Sigmoid colon (tissue), 7 donors: ENCODE measurements around the gene ADCK1. TPM values are rescaled to one million over a fixed set of nuclear protein-coding genes. Genes with fewer than 3 reads are reported as not detected.
"Not testable (repeated sequence)": the region's sequence is repeated elsewhere in the genome, so short reads cannot be mapped to it uniquely, and the experiment has no call there.

Source experiments
- DNase-seq: peaks from one replicate; pipeline ENCODE4 v3.0.0-alpha.2; 2019
- H3K27ac ChIP-seq, 4 donors: fragments of 200-600 bp; sonication (generic); one replicate each; pipeline ENCODE4 v1.5.1; 2016 to 2019; ENCODE audit warnings: mild to moderate bottlenecking in 1 of 4
- H3K27me3 ChIP-seq, 3 donors: fragments of 200-600 bp; sonication (generic); one replicate each; pipeline ENCODE4 v1.5.1; 2019; ENCODE audit warnings: mild to moderate bottlenecking in 1 of 3
- H3K36me3 ChIP-seq, 4 donors: fragments of 200-600 bp; sonication (generic); one replicate each; pipeline ENCODE4 v1.5.1; 2016 to 2019
- H3K4me1 ChIP-seq, 4 donors: fragments of 200-600 bp; sonication (generic); one replicate each; pipeline ENCODE4 v1.5.1; 2017 to 2019
- H3K4me3 ChIP-seq, 4 donors: fragments of 200-600 bp; sonication (generic); one replicate each; pipeline ENCODE4 v1.5.1; 2017 to 2019; ENCODE audit warnings: mild to moderate bottlenecking in 2 of 4, moderate library complexity in 1 of 4
- H3K9me3 ChIP-seq, 4 donors: fragments of 200-600 bp in 3 of 4; sonication (generic) in 3 of 4; one replicate each; pipeline versions ENCODE4 v1.5.1 to v1.6.1; 2013 to 2019
- EP300 ChIP-seq, 4 donors: sonication (generic); formaldehyde crosslinking; IDR thresholded peaks; one replicate each; pipeline ENCODE4 v1.6.1; 2017; ENCODE audit warnings: antibody characterized with exemption in 4 of 4
- POLR2A ChIP-seq, 2 donors: fragments of 450-650 bp; IDR thresholded peaks; one replicate each; pipeline ENCODE4 v1.6.1; 2016; ENCODE audit warnings: antibody characterized with exemption in 2 of 2, mild to moderate bottlenecking in 2 of 2, moderate library complexity in 2 of 2
- POLR2AphosphoS5 ChIP-seq, 4 donors: sonication (generic); formaldehyde crosslinking; IDR thresholded peaks; one replicate each; pipeline ENCODE4 v1.6.1; 2017; ENCODE audit warnings: antibody characterized with exemption in 4 of 4
- WGBS, 2 donors: extraction: QIAGEN DNeasy Blood & Tissue Kit; methylation state at CpG; one replicate each; pipeline ENCODE4 v1.1.7; 2013; 5-methylcytosine and 5-hydroxymethylcytosine counted together
- intact Hi-C: fragments of 100-400 bp; cut with DNase I; formaldehyde crosslinking; loops from one replicate; pipeline ENCODE4 v1.15.1; 2023
- polyA plus RNA-seq, 3 donors: library from polyadenylated mRNA; stranded (reverse); fragments of 200-250 nt; gene quantifications; one replicate each; pipeline ENCODE4 v1.2.3, GENCODE V29; 2013
- total RNA-seq, 4 donors: library from RNA; depleted of rRNA; stranded (reverse); fragments of >200 nt; gene quantifications; one replicate each; pipeline ENCODE4 v1.1.0, GENCODE V29; 2016
- TF ChIP-seq, protein P1 (sequence below), 4 experiments: fragments of 450-650 bp in 3 of 4; fragments of 200-600 bp in 1 of 4; IDR thresholded peaks; one replicate each; pipeline ENCODE4 v1.5.1; 2016 to 2019; ENCODE audit warnings: antibody characterized with exemption in 4 of 4, mild to moderate bottlenecking in 3 of 4, moderate library complexity in 2 of 4
- donor health status: healthy with polysubstance abuse.
- donor health status: Bipolar disorder and iron deficiency.
- donor health status: healthy.

ADCK1 gene
- total and polyA plus RNA-seq, 7 donors: 3.5 to 19.4 (median 5.7) TPM

DNA sequence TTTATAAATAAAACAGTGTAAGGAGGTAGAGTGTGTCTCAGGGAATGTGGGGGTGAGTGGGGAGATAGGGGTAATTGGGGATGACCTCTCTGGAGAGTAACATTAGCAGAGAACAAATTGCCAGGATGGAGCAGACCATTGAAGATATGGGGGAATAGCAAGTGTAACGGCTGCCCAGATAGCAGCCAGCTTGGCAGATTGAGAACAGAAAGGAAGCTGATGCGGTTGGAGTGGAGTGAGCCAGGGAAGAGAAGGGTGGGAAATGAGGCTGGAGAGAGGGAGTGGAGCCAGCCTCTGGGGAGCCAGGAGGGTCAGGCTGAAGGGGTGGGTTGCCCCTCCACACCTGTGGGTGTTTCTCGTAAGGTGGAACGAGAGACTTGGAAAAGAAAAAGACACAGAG is 5.6 kb upstream of the ADCK1 start:
- H3K27me3 ChIP-seq: no peaks in the 10 kb centered on the region
- intact Hi-C loops: no loop called here
- peaks cover 0 to 2% (median 0%) of the 10 kb centered on the region in 4 donors for H3K4me1 ChIP-seq
- H3K36me3 ChIP-seq: no peaks in the 10 kb centered on the region
- H3K9me3 ChIP-seq: no peaks in the 10 kb centered on the region
- H3K27ac ChIP-seq: no peak overlapping the region
- DNase-seq: no peak
- TF ChIP-seq POLR2AphosphoS5 (IDR thresholded peaks at IDR 0.05): no peak
- TF ChIP-seq POLR2A (IDR thresholded peaks at IDR 0.05): no peak
- TF ChIP-seq EP300 (IDR thresholded peaks at IDR 0.05): no peak
- TF ChIP-seq, protein P1, sequence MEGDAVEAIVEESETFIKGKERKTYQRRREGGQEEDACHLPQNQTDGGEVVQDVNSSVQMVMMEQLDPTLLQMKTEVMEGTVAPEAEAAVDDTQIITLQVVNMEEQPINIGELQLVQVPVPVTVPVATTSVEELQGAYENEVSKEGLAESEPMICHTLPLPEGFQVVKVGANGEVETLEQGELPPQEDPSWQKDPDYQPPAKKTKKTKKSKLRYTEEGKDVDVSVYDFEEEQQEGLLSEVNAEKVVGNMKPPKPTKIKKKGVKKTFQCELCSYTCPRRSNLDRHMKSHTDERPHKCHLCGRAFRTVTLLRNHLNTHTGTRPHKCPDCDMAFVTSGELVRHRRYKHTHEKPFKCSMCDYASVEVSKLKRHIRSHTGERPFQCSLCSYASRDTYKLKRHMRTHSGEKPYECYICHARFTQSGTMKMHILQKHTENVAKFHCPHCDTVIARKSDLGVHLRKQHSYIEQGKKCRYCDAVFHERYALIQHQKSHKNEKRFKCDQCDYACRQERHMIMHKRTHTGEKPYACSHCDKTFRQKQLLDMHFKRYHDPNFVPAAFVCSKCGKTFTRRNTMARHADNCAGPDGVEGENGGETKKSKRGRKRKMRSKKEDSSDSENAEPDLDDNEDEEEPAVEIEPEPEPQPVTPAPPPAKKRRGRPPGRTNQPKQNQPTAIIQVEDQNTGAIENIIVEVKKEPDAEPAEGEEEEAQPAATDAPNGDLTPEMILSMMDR (IDR thresholded peaks at IDR 0.05): no peak
- no peak overlapping the region for H3K4me3 ChIP-seq
- WGBS, 2 donors: 77% methylated on average over 4 of the region's 4 CpGs

DNA sequence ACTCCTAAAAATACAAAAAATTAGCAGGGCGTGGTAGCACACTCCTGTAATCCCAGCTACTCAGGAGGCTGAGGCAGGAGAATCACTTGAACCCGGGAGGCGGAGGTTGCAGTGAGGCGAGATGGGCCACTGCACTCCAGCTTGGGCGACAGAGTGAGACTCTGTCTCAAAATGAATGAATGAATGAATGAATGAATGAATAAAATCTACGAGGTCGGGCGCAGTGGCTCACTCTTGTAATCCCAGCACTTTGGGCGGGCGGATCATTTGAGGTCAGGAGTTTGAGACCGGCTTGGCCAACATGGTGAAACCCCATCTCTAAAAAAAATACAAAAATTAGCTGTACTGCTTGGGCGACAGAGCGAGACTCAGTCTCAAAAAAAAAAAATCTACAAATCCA is 453 bp upstream of the ADCK1 start:
- H3K9me3 ChIP-seq, intact Hi-C loops, H3K27me3 ChIP-seq, H3K36me3 ChIP-seq, DNase-seq: not testable (repeated sequence)
- Histone ChIP-seq H3K4me1 (peaks cover 0 to 15% (median 3%) of the 10 kb centered on the region in 4 donors), H3K4me3 (peak overlapping the region; percentile 67 to 96 (median 78)), H3K27ac (peak overlapping the region; percentile 86 to 93 (median 90))
- 66 to 71% methylated on average over 13 of the region's 13 CpGs for WGBS, 2 donors

DNA sequence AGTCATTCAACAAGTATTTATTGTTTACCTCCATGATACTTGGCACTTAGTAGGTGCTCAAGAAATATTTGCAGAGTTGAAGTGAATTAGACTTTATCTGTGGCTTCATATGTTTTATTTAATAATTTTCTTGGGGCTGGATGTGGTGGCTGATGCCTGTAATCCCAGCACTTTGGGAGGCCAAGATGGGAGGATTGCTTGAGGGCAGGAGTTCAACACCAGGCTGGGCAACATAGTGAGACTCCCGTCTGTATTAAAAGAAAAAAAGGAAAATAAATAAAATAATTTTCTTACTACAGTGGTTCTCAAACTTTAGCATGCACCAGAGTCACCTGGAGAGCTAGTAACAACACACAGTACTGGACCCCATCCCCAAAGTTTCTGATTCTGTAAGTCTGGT is 905 bp downstream of the ADCK1 start:
- no peaks in the 10 kb centered on the region for H3K9me3 ChIP-seq
- intact Hi-C loops: loop anchor here (1.0 to 10.0 kb wide), 2 partner anchors 40 to 156 kb away; partner anchors contain the start of gene SNW1
- TF ChIP-seq POLR2A (IDR thresholded peaks at IDR 0.05): no peak
- TF ChIP-seq, protein P1 (IDR thresholded peaks at IDR 0.05): no peak
- TF ChIP-seq POLR2AphosphoS5 (IDR thresholded peaks at IDR 0.05): no peak
- no peak for TF ChIP-seq EP300 (IDR thresholded peaks at IDR 0.05)
- H3K36me3 ChIP-seq: no peaks in the 10 kb centered on the region
- peak overlapping the region; percentile 67 to 96 (median 78) for H3K4me3 ChIP-seq
- DNase-seq: no peak
- 85 to 96% methylated on average over 1 of the region's 1 CpG for WGBS, 2 donors
- H3K27me3 ChIP-seq: no peaks in the 10 kb centered on the region
- H3K4me1 ChIP-seq: peaks cover 0 to 15% (median 3%) of the 10 kb centered on the region in 4 donors
- peak overlapping the region; percentile 86 to 93 (median 90) for H3K27ac ChIP-seq

DNA sequence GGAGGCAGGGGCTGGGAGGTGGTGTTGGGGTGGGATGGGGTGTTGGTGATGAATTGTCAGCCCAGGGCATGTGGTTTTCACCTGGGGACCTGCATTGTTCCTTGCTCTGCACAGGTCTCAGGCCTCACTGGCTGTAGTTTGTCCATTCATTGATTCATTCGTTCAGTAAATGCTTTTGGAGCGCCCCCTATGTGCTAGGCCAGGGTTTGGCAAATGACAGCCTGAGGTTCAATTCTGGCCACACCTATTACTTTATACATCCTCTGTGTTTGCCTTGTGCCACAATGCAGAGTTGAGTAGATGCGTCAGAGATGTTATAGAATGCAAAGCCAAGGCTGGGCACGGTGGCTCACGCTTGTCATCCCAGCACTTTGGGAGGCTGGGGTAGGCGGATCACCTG is 4.7 kb downstream of the ADCK1 start:
- TF ChIP-seq POLR2AphosphoS5 (IDR thresholded peaks at IDR 0.05) (no peak), EP300 (IDR thresholded peaks at IDR 0.05) (no peak), POLR2A (IDR thresholded peaks at IDR 0.05) (no peak)
- TF ChIP-seq, protein P1 (IDR thresholded peaks at IDR 0.05): no peak
- no peak for DNase-seq
- Histone ChIP-seq H3K27me3 (no peaks in the 10 kb centered on the region), H3K4me1 (peaks cover 0 to 11% (median 3%) of the 10 kb centered on the region in 4 donors), H3K27ac (no peak overlapping the region), H3K9me3 (no peaks in the 10 kb centered on the region), H3K4me3 (no peak overlapping the region), H3K36me3 (no peaks in the 10 kb centered on the region)
- intact Hi-C loops: loop anchor here (10.0 kb wide), 1 partner anchor 160 kb away; no protein-coding TSS in a partner anchor
- WGBS, 2 donors: 30 to 52% methylated on average over 6 of the region's 6 CpGs

DNA sequence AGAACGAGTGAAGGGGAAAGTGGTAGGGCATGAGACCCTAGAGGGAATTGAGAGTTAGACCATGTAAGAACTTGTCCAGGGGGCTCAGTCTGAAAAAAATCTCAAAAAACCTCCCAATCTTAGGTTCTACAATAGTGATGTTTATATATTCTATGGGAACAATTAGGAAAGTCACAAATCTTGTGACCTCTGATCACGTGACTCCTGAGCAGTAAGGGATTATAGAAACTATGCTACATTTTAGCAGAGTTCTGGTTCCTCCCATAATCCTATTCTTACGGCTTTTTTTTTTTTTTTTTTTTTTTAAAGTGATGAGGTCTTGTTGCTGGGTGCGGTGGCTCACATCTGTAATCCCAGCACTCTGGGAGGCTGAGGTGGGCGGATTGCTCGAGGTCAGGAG is 5.8 kb downstream of the ADCK1 start:
- Histone ChIP-seq H3K4me1 (peaks cover 0 to 5% (median under 1%) of the 10 kb centered on the region in 4 donors), H3K27me3 (no peaks in the 10 kb centered on the region), H3K9me3 (no peaks in the 10 kb centered on the region), H3K36me3 (no peaks in the 10 kb centered on the region), H3K27ac (no peak overlapping the region), H3K4me3 (no peak overlapping the region)
- 89 to 91% methylated on average over 6 of the region's 6 CpGs for WGBS, 2 donors
- DNase-seq: no peak
- intact Hi-C loops: loop anchor here (10.0 kb wide), 1 partner anchor 161 kb away; no protein-coding TSS in a partner anchor
- TF ChIP-seq POLR2AphosphoS5 (IDR thresholded peaks at IDR 0.05) (no peak), EP300 (IDR thresholded peaks at IDR 0.05) (no peak), POLR2A (IDR thresholded peaks at IDR 0.05) (no peak)
- TF ChIP-seq, protein P1 (IDR thresholded peaks at IDR 0.05): no peak
